GM19025 (cell line): ENCODE measurements around the gene DAGLB.
"Not testable (repeated sequence)": the region's sequence is repeated elsewhere in the genome, so short reads cannot be mapped to it uniquely, and the experiment has no call there.

Source experiments
- ATAC-seq: cut with Tn5 transposase; IDR thresholded peaks from one replicate; pipeline ENCODE4 v1.9.1; 2021; ENCODE audit warnings: mild to moderate bottlenecking, low read depth, moderate library complexity; ENCODE audit not compliant: unreplicated experiment

Gene DAGLB

GRCh38 chr7:6400243-6401105, 47.3 kb downstream of the DAGLB start:
- not testable (repeated sequence) for ATAC-seq

GRCh38 chr7:6399351-6399750, 48.4 kb downstream of the DAGLB start:
- no peak for ATAC-seq

- no peak for ATAC-seq
Observed at GRCh38 chr7:6398943-6399342, 48.8 kb downstream of the DAGLB start.

GRCh38 chr7:6397759-6398495, 49.8 kb downstream of the DAGLB start:
- not testable (repeated sequence) for ATAC-seq

- no peak for ATAC-seq
Observed at GRCh38 chr7:6395898-6396595, 51.7 kb downstream of the DAGLB start.

- ATAC-seq: no peak
Observed at GRCh38 chr7:6394114-6394513, 53.6 kb downstream of the DAGLB start.

- ATAC-seq: no peak
Observed at GRCh38 chr7:6393667-6394056, 54.1 kb downstream of the DAGLB start.

GRCh38 chr7:6392712-6393666, 54.8 kb downstream of the DAGLB start:
- no peak for ATAC-seq

GRCh38 chr7:6389728-6390127, 58.0 kb downstream of the DAGLB start:
- no peak for ATAC-seq

GRCh38 chr7:6387734-6388294, 59.9 kb downstream of the DAGLB start:
- ATAC-seq: no peak

- no peak for ATAC-seq
Observed at GRCh38 chr7:6386779-6387178, 61.0 kb downstream of the DAGLB start.

GRCh38 chr7:6385909-6386560, 61.7 kb downstream of the DAGLB start:
- ATAC-seq: no peak

- no peak for ATAC-seq
Observed at GRCh38 chr7:6385110-6385781, 62.5 kb downstream of the DAGLB start.

GRCh38 chr7:6384327-6384726, 63.4 kb downstream of the DAGLB start:
- ATAC-seq: no peak

GRCh38 chr7:6382817-6383216, 64.9 kb downstream of the DAGLB start:
- ATAC-seq: no peak

- not testable (repeated sequence) for ATAC-seq
Observed at GRCh38 chr7:6381846-6382245, 65.9 kb downstream of the DAGLB start.

GRCh38 chr7:6380310-6381095, 67.3 kb downstream of the DAGLB start:
- no peak for ATAC-seq

- ATAC-seq: no peak
Observed at GRCh38 chr7:6379886-6380285, 67.9 kb downstream of the DAGLB start.
